NCI-H748 (cell line): ENCODE results near the gene YIF1A.
"Not testable (repeated sequence)": the region's sequence is repeated elsewhere in the genome, so short reads cannot be mapped to it uniquely, and the experiment has no call there.

ENCODE experiments used
- DNase-seq: peaks from one replicate; lab custom pipeline; 2025; ENCODE audit not compliant: unreplicated experiment; lab: John Stamatoyannopoulos, UW

Gene YIF1A

GRCh38 chr11:66311965-66312548 is 23.1 kb upstream of the YIF1A start:
- DNase-seq: peak; percentile 96

DNA sequence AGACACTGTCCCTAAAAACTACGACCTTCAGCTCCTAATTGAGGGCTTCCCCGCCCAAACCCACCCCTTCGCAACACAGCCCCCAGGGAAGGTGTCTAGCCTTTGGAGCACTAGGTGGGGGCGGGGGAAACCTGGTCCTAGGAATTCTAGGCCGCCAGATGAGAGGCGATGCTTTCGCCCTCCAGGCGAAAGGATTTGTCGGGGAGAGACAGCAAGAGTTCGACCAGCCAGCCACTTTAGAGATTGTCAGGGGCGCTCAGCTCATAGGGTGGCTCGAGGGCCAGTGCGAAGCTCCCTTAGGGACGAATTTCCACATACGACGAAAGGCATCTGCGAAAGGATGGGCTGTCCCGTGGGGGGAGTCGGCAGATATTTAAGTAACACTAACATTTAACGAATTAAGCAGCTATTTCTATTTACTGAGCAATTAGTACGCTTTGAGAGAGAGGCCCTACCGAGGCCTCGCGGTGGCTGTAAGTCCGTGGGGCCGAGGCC is 22.6 kb upstream of the YIF1A start:
- DNase-seq: no peak

- not testable (repeated sequence) for DNase-seq
Observed at GRCh38 chr11:66310803-66311440, 22.0 kb upstream of the YIF1A start.

- DNase-seq: no peak
Observed at GRCh38 chr11:66310324-66310723, 21.4 kb upstream of the YIF1A start.

DNA sequence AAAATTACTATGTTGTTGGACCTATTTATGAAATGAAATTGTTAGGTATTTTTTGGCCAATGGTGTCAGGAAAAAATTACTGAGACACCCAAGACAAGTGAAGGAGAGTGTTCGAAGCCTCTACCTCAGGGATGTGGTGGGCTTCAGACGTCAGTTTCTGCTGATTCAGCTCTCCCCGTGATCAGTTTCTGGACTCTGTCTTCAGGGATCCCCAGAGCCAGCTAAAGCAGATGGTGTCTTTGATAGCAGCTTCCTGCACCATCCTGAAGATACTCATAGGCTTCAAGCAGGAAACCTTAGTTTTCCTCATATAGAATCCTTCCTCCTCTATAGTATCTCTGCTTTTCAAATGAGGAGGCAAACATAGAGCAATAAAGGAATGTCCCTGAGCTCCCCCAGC is 20.5 kb upstream of the YIF1A start:
- DNase-seq: no peak

GRCh38 chr11:66302656-66303055 is 13.7 kb upstream of the YIF1A start:
- no peak for DNase-seq

GRCh38 chr11:66299186-66299585 is 10.2 kb upstream of the YIF1A start:
- no peak for DNase-seq

GRCh38 chr11:66297610-66298009 is 8.7 kb upstream of the YIF1A start:
- no peak for DNase-seq

GRCh38 chr11:66294626-66295620 is 6.0 kb upstream of the YIF1A start:
- DNase-seq: no peak

DNA sequence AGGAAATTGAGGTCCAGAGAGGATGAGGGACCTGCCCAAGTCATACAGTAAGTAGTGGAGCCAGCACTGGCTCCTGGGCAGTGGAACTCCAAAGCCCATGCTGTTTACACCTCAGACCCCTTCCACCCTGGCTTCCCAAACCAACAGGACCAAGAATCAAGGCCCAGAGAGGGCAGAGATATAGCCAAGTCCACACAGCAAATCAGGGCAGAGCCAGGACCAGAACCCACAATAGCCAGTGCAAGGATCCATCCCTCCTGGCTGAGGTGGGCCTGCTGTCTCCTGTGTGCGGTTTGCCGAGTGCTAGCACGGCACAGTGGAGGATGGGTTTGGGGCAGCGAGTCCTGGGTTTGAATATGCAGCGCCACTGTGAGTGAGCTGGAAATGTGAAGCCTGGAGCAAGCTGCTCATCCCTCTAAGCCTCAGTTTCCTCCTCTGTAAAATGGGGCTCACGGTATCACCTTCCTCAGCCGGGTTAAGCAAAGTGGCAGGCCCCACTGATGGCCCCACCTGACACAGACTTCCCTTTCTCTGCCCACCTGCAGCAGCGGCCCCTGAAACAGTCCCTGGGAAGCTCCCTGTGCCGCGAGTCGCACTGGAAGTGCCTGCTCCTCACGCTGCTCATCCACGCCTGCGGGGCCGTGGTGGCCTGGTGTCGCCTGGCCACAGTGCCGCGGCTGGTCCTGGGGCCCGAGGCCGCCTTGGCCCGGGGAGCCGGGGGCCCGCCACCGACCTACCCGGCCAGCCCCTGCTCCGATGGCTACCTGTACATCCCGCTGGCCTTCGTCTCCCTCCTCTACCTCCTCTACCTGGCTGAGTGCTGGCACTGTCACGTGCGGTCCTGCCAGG is 5.1 kb upstream of the YIF1A start:
- no peak for DNase-seq

- no peak for DNase-seq
Observed at GRCh38 chr11:66293352-66293751, 4.4 kb upstream of the YIF1A start.

DNA sequence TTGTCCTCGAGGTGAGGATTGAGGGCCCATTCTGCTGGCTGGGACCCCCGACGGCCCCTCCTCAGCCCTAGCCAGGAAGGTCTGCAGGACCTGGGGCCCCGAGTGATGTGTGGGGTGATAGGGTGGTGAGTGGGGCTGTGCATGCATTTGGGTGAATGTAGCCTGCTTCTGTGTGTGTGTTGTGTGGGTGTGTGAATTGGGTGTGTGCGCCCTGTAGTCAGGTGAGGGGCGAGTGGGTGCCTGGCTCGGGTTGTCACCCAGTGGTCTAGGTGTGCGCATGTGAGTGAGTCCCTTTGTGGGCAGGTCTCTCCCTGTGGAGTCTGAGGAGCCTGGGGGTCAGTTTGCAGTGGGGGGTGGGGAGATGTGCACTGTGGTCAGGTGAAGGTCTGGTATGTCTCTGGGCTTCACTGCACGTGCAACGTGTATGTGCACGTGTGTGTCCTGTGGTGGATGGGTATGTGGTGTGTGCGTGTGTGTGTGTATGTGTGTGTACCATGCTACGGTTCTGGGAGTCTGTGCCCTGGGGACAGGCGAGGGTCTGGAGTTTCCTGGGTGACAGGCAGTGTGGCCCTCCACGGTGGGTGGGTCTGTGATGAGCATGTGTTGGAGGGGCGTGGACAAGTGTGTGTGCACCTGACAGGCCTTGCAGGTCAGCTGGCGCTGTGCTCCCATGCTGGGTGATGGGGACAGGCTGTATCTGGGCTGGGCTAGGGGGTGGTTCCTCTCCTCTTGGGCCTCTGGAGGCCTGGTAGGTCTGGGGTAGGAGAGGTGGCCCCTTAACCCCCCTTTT is 3.8 kb upstream of the YIF1A start:
- peak; percentile 30 for DNase-seq

DNA sequence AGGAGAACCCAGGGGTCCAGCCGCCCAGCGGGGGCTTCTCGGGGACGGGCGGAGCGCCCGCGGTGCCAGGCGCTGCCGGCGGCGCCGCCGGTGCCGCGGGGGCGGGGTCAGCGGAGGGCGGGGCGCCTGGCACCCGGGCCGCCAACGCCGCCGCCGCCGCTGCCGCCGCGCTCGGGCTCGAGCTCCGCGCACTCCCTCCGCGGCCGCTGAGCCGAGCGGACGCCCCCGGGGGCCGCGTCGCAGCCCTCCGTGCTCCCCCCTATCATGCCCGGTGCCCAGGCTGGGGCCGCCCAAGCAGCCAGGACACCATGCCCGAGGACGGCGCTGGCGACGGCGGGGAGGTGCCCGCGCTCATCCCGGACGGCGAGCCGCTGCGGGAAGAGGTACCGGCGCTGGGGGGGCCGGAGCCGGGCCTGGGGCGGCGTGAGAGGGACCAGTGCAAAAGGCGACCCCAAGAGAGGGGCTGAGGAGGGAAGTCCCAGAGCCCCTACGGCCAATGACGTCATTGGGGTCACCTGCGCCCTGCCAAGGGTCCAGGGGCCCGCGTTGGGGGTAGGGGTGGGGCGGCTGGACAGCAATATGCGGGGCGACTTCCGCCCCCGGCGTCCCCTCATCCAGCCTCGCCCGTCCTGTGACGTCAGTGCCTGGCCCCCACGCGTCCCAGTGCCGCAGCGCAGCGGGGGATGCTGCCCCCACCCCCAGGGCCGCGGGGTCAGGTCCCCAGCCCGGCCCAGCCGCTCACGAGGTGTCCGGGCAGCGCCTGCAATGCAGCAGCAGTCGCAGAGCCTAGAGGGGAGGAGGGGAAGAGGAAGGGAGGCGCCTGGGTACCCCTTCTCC is 3.0 kb upstream of the YIF1A start, which contains the start of gene TMEM151A:
TMEM151A (plus strand) TSS at position 189 of the 837 bp plus-strand sequence; CDS start at position 309, 120 bp downstream.
- DNase-seq: peak; percentile 49

DNA sequence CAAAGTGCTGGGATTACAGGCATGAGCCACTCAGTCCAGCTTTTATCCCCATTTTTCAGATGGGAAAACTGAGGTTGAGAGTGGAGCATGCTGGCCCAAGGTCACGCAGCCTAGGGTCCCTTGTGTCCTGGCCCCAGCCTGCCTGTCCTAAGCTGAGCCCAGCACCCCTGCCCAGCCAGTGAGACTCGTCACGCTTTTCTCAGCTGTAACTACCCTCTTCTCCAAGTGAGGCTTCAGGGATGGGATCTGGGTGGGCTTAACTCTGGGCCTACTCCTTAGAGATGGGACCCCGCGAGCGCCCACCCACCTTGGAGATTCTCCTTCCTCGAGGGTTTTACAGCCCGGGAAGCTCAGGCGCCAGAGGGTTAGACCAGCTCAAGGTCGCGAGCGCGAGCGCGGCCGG is 2.4 kb upstream of the YIF1A start:
- no peak for DNase-seq

DNA sequence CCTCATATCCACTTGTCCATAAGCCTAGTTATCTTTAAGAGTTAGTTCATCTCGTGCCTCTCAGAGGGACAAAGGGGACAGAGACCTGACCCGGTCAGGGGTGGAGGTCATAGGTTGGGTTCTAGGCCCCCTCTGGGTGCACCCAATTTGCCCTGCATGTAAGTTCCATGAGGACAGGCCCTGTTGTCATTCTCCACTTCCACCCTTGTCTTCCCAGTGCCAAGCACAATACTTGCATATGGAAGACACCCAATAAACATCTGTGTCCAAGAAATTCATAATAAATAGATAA is 1.3 kb upstream of the YIF1A start:
- DNase-seq: no peak

DNA sequence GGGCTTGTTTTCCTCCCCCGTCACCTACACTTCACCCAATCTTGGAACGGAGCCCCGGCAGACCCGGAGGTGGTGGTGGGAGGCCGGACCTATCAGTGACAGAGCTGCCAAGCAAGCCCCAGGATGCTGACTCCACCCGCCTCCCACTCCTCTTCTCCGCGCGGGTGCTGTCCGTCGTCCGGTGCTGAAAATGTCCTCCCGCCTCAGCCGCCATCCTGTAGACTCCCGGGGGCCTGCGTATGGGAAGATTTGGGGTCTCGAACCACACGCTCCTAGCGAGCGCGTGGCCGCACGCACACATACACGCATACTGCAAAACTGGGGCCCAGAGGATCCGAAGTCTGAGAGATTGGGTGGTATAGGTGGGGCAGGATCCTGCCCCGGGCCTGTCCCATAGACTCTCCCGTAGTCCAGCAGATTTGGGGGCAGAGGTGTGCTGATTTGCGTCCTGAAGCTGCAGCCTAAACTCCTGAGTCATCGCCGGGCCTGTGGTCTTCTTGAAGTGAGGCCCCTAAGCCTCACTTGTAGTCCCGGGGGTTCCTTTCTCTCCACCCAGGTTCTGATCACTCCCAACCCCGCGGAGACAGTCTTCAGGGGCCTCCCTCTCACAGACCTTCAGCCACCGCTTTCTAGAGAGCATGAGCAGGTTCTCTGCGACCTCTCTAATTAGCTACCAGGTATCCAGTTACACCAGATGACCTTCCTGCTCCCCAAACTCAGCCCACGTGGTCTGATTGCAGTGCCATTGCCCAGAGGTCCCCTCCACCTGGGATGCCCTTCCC is 796 bp upstream of the YIF1A start:
- DNase-seq: peak; percentile 33

DNA sequence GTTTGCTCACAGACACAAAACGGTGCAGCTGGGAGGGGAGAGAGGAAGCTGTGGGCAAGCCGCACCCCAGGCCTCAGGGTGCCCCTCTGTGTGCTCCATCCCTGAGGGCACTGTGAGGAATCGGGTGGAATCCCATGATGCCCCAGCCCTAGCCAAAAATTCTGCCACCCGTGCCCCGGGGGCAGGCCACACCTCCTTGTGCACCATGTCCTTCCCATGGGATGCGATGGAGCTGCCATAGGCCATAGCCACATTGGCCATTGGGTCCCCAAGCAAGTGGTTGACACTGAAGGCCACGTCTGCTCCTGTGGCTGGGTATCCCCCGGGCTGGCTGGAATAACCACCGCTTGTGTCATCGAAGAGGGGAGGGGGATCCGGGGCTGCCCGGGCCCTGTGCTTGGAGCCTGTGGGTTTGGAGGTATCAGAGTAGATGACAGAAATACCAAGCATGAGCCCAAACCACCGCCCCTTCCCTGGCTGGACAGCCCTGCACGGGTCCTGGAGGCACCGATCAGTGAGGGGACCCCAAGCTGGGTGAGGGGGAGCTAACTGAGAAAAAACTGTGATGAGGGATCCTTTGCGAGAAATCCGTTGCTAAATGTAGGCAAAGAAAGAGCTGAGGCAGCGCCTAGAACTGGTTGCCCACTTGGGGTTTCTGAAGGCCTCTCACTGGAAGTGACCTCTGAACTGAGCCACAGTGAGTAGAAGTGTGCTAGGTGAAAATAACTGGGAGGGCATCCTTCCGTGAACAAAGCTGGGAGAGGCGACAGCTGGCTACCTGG is 863 bp downstream of the YIF1A start:
- DNase-seq: peak; percentile 33
